Stomach (tissue), 4 donors: ENCODE measurements around the gene TEPSIN.

Source experiments
- POLR2AphosphoS5 ChIP-seq, 3 donors: sonication (generic); formaldehyde crosslinking; IDR thresholded peaks; one replicate each; pipeline ENCODE4 v1.6.1; 2016; ENCODE audit warnings: antibody characterized with exemption in 3 of 3
- TF ChIP-seq, protein P1 (sequence below), 7 experiments: fragments of 450-650 bp in 4 of 7; fragments of 200-600 bp in 3 of 7; sonication (generic) in 3 of 7; IDR thresholded peaks; one replicate each; pipeline ENCODE4 v1.5.1; 2016 to 2019; ENCODE audit warnings: antibody characterized with exemption in 7 of 7, control low read depth in 2 of 7, mild to moderate bottlenecking in 1 of 7

DNA sequence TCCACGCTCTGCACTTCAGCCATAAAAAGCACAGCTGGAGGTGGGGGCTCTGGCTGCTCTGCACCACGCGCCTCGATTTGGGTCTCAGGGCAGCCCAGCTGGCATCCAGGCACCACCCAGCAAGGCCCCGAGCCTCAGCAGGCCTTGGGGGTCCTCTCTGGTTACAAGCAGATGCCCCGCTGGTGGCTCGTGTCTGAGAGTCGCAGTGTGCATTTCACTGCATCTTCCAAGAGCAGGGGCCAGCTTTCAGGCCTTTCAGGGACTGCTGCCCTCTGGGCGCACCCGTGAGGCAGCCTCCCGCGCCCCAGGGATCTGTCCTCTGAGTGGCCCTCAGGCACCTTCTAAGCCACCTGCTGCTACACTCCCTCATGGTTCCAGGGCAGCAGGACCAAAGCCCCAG is 25.8 kb upstream of the TEPSIN start:
- TF ChIP-seq, protein P1, sequence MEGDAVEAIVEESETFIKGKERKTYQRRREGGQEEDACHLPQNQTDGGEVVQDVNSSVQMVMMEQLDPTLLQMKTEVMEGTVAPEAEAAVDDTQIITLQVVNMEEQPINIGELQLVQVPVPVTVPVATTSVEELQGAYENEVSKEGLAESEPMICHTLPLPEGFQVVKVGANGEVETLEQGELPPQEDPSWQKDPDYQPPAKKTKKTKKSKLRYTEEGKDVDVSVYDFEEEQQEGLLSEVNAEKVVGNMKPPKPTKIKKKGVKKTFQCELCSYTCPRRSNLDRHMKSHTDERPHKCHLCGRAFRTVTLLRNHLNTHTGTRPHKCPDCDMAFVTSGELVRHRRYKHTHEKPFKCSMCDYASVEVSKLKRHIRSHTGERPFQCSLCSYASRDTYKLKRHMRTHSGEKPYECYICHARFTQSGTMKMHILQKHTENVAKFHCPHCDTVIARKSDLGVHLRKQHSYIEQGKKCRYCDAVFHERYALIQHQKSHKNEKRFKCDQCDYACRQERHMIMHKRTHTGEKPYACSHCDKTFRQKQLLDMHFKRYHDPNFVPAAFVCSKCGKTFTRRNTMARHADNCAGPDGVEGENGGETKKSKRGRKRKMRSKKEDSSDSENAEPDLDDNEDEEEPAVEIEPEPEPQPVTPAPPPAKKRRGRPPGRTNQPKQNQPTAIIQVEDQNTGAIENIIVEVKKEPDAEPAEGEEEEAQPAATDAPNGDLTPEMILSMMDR (IDR thresholded peaks at IDR 0.05) = no peak
- TF ChIP-seq POLR2AphosphoS5 (IDR thresholded peaks at IDR 0.05) = no peak
